HG02938 (cell line): Measurements from ENCODE around the gene COL9A1.

ENCODE experiments used
- ATAC-seq: cut with Tn5 transposase; IDR thresholded peaks from one replicate; pipeline ENCODE4 v1.9.1; 2021; ENCODE audit warnings: mild to moderate bottlenecking, moderate library complexity; ENCODE audit not compliant: unreplicated experiment

The COL9A1 gene

DNA sequence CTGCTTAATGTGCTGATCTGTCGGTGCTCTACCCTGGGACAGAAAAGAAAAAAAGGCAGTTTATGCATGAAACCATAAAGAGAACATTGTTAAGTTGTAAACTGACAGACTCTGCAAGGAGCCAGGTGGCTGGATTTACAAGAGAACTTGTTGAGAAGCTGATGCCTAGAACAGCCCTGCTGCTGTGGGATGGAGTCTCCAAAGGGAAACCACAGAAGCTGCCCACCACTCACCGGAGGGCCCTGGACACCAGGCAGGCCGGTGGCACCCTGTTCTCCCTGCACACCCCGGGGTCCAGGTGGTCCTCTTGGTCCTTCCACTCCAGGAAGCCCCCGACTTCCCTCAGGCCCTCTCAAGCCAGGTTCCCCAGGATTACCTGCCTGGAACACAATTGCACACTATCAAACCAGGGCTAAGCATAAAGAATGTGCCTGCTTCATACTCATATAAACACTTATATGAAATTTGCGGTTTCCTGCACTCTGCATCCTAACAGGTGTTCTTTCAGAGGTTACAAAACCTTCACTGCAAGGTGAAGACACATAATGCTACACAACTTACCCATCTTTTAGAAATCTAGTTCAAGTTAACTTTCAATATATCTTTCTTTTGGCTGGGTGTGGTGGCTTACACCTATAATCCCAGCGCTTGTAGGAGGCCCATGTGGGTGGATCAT, 68.2 kb downstream of the COL9A1 start:
- no peak for ATAC-seq

DNA sequence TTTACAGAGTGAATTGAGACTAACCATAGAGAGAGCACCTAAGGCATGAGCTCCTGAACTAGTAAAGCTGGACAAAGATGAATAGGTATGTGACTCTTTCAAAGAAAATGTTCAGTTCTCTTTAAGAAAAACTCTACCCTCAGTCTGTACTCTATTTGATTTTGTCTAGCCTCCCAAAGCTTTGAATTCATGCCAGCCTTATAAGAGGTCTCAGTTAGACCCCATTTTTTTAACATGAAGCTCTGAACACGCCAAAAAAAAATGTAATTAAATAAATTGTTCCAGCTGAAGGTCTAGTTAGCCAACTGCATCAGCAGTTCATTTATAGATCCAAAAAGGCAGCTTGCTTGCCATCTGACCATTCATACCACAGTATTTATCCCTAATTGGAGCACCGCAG, 71.6 kb downstream of the COL9A1 start:
- no peak for ATAC-seq

DNA sequence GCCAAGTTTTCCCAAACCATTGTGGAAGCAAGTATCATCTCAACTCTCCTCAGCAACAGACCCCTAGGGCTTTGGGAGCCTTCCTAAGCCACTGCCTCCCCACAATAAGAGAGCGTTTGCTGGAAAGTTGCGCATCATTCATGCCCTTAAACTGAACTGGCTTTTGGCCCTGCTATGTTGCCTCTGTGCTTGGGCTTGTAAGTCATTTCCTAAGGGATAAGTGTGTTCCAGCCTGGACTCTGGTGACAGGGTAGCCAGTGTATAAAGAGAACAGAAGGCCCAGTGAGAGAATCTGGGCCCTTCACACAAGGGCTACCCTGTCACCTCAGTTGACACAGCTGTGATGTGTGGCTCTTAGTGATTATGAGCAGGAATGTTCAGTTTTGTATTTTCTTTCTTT, 77.8 kb downstream of the COL9A1 start:
- no peak for ATAC-seq

DNA sequence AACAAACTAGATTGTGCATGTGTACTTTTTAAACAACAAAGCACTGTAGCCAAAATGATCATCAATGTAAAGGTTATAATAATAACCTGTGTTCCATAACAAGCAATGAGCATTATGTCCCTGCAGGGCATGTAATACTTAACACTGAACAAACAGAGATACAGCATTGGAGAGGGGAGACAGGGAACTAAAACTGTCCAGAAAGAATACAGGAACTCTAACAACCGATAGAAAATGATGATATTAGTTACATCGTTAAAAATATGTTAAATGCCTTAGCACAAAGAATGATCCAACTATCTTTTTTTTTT, 80.5 kb downstream of the COL9A1 start:
- no peak for ATAC-seq

DNA sequence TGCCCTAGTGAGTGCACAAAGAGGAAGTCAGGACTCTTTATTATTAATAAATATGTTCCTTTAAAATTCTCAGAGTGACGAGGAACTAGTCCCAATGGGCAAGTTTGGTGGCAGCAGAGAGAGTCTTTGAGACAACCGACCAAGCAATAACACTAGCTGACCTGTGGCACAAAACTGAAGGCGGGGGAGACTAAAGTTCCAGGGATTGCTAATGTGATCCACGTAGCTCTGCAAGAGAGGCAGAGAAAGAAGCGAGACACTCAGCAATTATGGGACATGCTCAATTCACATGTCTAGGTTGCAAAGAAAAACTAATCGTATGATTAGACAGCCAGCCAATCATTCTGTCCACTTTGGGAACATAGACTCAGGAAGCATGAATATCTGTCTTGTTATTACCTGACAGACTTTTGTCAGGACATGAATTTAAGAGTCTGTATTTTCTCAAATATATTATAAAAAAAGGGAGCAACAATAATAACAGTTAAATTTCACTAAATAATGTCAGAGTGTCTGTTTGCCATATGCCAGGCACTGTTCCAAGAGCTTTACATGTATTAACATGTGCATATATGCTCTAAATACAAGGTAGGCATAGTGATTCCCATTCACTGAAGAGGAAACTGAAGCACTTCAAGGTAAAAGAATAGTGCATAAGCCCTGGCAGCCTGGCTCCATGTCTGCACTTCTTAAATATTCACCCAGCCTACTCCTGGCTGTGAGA, 81.0 kb downstream of the COL9A1 start:
- ATAC-seq, result no peak

DNA sequence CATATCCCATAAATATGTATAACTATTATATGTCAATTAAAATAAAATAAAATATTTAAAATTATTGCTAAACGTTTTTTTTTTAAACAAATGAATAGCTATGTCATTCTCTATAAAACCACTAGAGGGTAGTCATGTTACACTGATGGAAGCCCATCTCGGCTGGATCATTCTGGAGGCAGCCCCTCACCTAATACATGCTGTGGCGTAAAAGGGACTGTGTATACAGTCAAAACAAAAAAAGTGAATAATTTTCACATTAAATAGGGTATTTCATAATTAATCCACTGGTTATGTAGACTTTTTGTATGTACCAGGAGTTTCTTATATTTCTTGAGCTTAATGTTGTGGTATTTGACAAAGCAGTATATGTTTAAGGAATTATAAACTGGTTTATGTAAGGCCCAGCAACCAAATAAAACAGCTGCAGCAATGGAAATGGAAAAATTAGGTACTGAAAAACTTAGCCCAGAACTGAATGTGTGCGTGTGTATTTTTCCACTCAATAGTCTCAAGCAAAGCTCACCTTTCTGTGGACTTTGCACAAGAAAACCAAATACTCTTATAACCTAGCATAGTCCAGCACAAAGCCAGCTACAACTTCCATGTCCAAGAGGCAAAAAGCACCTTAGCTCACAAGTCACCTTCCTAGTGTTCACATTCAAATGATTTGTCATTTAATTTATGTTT, 81.7 kb downstream of the COL9A1 start:
- no peak for ATAC-seq

DNA sequence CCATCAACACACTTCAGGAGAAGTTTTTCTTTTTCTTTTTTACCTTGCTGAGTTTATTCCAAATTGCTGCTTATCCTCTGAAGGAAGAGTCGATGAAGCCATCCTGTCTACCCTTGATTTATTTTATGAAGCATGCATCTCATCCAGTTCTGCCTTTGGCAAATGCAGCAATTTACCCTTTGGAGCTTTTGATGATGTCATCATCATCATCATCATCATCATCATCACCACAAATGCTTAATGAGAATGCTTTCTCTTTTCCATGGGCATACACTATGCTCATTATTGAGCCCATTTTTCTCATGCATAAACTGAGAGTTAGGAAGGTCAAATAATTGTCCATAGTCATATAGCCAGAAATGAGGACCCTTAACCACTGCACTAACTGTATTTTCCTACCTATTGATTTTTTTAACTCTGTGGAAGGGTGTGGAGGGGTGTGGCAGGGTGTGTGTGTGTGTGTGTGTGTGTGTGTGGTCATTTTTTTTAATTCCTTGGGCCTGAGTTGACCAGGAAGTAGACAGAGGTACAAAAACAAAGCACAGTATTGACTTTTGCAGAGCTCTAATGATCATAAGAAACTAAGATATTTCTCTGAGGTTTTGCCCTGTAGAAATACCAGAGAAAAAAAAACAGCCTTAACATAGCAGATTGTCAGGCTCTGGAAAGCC, 82.8 kb downstream of the COL9A1 start:
- no peak for ATAC-seq

DNA sequence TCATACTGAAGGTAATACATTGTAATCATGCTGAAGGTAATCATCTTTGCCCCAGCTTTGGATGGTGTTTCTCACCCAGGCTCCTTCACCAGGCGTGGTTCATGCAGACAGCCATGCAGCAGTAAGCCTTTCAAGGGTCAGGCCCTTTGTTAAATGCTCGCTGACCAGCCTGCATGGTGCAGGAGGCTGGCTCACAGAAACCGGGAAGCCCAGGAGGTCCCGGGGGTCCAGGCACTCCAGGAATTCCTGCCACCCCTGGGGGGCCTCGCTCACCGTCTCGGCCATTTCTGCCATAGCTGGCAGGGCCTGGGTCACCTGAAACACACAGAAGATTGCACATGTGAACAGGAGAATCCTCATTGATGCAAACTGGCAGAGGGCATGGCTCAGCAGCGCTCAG, 86.1 kb downstream of the COL9A1 start:
- ATAC-seq, result no peak

DNA sequence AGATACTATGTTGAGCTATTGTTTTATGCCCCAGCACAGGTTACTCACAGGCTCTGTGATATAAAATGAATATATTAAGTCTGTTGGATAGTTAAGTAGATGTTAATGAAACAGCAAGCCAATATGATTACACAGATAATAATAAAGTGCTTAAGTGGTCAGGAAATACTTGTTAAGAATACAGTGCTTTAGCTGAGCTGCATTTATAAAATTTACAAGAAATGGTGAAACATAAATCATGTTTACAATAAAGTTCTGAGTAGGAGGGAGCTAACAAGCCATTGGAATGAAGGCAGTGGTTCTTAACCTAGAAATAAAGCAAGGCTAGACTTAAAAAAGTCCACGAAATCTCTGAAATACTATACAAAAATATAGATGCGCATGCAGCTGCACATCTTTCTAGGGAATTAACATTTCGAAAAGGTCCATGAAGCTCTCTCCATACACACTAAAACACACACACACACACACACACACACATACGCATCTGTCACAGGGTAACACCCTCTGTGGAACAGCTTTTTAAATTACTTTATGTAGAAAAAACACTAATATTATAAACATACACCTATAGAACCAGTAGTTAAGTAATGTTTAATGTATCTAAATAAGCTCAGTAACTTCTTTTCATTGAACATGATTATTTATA, 87.3 kb downstream of the COL9A1 start:
- no peak for ATAC-seq

DNA sequence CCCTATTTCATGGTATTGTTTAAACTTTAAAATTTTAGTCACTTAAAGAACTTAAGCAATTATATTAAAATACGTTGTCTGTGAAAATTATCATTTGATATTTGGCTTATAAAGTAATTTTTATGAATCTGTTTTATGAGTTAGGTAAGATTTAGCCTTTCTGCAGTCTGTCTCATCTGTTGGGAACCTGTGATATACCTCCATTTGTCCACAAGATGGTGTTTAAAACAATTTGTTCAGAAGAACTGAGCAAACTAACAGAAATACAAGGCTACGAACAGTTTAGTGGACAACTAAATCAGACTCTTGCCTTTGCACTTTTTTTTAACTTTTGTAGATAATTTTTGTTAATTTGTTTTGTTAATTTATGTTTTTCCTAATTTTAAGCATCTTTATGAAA, 92.4 kb downstream of the COL9A1 start:
- no peak for ATAC-seq

DNA sequence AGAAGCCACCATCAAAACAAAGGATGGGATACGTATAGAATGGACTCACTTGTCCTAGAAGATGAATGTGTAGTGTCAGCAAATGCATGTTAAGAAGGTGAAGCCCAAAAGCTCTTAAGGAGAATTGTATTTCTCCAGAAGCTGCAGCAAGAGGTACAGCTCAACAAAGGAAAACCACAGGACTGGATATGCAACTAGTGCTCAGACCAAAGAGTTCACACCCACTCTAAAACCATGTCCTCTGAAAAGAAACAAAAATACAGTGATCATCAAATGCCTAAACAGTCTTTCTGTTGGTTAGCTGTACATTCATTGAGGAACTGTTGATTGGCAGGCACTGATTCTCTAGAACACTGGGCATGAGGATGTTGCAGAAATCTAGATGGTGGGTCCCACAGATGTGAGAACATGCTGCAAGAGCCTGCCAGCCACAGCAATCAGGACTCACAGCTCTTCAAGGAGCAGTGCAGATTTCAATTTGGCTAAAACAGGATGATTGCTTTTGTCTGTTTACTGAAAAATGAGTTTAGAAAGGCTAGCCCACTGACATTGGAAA, 94.6 kb downstream of the COL9A1 start:
- ATAC-seq, result no peak

DNA sequence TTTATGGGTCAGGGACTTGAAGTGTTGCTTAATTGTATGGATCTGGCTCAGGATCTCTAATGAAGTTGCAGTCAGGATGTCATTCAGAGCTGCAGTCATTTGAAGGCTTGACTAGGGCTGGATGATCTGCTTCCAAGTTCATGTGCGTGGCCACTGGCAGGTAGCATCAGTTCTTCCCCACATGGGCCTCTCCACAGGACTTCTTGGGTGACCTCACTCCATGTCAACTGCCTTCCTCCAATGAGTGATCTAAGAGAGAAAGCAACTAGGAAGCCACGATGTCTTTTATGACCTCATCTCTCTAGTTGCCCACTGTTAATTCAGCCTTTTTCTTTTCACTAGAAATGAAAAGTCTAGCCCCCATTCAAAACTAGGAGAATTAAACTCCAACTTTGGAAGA, 104.1 kb downstream of the COL9A1 start:
- no peak for ATAC-seq

DNA sequence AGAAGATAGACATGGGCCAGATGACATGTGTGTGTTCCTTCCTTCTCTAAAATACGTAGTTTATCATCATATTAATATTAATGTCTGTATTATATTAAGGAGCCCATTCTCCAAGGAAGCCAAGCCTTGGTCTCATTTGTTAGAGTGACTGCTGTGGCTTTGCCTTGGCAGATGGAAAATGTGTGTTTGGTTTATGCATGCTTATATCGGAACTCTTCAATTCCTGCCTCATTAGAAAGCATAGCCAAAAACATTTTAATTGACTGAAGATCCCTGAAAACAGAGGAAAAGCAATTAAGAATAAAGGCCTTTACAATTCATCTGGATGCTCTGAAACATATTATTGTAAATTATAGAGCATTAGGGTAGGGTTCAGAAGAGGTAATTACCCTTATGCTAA, 106.4 kb downstream of the COL9A1 start:
- no peak for ATAC-seq

DNA sequence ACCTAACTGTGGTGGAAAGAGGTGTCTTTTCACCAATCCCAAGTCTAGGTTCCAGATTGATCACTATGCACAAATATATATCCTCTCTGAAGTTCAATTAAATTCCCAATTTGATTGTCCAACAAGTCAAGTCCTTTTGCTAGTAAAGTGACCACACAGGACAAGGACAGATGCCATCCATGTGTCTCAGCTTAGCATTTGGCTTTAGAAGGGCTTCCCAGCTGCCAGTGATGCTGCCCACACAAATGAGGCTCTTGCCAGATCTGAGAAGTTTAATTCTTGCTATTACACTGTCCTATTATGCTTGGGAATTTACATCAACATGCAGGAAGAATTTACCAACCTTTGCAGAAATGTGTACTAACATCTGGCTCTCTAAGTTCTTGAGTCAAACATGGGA, 108.5 kb downstream of the COL9A1 start:
- no peak for ATAC-seq

DNA sequence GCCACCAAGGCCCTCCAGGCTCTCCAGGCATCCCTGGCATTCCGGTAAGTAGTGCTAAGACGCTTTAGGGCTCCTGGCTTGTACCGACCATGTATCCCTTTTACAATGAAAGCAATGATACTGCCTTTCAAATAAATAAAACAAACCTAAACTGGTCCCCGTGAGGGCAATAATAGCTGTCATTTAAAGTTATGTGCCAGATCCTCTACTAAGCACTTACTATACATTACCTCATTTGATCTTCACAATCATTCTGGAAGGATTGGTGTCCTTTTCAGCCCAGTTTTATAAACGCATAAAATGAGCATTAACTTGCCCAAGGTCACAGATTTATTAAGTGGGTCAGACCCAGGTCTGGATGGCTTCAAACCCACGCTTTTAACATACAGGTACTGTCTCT, 114.7 kb downstream of the COL9A1 start:
- no peak for ATAC-seq

DNA sequence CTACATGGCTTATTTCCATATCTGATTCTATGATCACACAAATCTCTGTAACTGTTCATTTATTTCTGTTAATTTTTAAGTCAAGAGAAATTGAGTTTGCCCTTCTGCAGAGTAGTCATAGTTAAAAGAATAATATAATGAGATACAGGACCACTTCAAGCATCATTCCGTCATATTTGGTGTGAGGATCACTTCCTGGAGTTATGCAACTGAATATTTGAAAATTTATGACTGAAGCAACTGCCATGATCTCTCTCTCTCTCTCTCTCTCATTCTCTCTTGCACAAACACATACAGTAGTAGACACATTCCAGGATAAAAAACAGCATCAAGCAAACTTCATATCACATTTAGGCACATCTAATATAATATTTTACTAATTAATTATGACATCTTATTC, 116.4 kb downstream of the COL9A1 start:
- no peak for ATAC-seq

DNA sequence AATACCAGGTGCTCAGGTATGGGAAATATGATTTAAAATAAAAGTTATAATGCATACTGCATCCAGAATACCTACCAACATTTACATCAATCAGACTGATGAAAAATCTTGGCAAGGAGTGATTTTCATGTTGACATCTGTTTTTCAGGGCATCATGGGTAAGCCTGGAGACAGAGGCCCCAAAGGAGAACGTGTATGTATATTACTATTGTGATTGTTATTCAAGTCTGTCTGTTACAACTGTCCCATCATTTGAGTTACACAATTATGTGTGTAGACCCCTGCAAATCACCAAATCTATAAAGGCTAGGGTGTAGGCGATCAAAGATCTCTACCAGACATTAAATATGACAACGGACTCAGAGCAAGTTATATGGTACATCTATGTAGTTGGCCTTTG, 118.2 kb downstream of the COL9A1 start:
- no peak for ATAC-seq

DNA sequence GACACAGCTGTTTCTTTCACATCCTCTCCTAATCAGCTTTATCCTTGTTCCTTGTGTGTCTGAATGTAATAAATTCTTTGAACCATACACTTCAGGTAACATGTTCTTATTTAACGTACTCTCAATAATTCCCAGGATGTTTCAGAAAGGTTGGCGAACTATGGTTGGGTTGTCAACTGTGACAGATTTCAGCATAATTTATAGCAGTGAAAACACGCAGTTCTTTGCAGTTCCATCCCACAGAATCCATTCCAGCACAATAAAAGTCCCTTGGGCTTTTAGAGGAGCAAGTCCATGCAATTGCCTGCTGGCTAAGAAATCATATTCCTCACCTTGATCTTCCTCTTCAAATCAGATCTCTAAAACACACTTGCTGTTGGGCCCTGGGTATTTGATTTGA, 119.3 kb downstream of the COL9A1 start:
- ATAC-seq, result no peak

DNA sequence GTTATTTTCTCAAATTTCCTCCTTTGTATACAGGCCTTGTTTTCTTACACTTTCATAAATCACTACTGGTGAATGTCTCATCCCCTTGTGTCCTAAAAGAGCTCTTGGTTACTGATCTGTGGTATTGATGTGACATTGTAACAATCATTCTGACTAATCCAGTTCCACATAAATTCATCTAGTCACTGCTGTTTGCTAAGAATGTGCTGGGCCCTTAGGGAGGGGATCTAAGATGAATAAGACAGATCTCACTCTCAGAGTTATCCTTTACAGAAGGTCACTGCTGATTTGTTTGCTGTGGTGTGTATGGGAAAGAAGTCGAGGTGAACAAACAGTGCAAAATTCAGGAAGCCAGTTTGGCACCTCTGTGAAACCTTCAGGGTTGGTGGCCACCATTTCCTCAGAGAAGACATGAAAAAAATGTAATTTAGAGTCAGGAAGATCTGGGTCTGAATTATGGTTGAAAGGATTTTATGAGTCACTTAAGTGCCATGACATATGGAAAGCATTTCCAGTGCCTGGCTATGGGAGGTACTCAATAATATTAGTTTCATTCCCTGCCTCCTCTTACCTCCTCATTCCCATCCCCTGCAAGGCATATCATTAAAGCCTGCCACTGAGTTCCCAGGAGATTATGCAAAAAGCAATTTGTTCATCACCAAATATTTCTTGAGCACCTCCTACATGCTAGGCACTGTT, 121.8 kb downstream of the COL9A1 start:
- ATAC-seq, result no peak

DNA sequence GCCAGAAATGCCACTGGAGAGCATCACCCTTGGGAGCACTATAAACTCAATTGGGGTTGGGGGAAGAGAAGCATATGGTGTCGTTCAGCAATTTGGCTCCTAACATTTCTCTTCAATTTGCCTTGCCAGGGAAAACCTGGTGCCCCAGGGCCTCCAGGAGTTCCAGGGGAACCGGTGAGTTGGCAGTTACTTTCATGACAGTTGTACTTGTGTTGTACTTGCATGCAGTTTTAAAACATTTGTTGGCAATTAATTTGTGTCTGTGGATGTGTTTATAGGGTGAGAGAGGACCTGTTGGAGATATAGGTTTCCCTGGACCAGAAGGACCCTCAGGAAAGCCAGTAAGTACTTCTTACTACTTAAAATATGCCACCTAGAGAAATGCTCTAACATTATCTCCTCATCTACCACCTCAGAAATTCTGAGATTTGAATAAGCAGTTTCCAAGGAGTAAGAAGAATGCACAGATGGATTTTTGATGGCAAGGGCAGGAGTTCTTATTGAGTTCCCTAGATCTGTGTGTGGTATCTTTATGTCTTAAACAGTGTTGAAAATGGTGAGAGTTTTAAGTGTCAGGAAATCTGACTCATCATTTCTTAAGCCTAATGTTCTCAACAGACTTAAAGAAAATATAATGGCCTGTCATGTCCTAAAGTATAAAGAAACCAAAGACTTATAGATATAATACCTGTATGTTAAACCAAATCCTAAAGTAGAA, 122.5 kb downstream of the COL9A1 start:
- ATAC-seq, result no peak
